Psoas muscle (tissue), 8 donors: ENCODE data around the gene PEX10. TPM values are rescaled to one million over a fixed set of nuclear protein-coding genes. Genes with fewer than 3 reads are reported as not detected.

ENCODE experiments used
- ATAC-seq, 4 donors: fragments of 200-7000 bp; cut with Tn5 transposase; one replicate each; pipeline ENCODE4 v1.9.1; 2020; ENCODE audit warnings: moderate library complexity in 3 of 4, mild to moderate bottlenecking in 2 of 4
- DNase-seq, 2 donors: peaks; one replicate each; pipeline ENCODE4 v3.0.0-alpha.2; 2020
- H3K27ac ChIP-seq: fragments of 200-600 bp; one replicate; pipeline ENCODE4 v1.8.0; 2022
- H3K27me3 ChIP-seq, 3 donors: fragments of 200-600 bp in 1 of 3; one replicate each; pipeline versions ENCODE4 v1.6.1 to v1.8.0; 2013 to 2022; ENCODE audit warnings: low read length in 2 of 3, mild to moderate bottlenecking in 2 of 3, moderate library complexity in 1 of 3; ENCODE audit not compliant: insufficient read depth in 3 of 3
- H3K36me3 ChIP-seq, 2 donors: fragments of 200-600 bp in 1 of 2; one replicate each; pipeline versions ENCODE4 v1.6.1 to v1.8.0; 2013 to 2022; ENCODE audit warnings: low read depth in 1 of 2, mild to moderate bottlenecking in 1 of 2, moderate library complexity in 1 of 2; ENCODE audit not compliant: insufficient read depth in 1 of 2
- H3K4me1 ChIP-seq: fragments of 200-600 bp; one replicate; pipeline ENCODE4 v1.8.0; 2022
- H3K4me3 ChIP-seq: fragments of 200-600 bp; one replicate; pipeline ENCODE4 v1.8.0; 2022; ENCODE audit warnings: mild to moderate bottlenecking
- H3K9me3 ChIP-seq: fragments of 200-600 bp; one replicate; pipeline ENCODE4 v1.8.0; 2022
- WGBS, 3 donors: extraction: QIAGEN DNeasy Blood & Tissue Kit; methylation state at CpG; one replicate each; pipeline versions ENCODE4 v1.1.6 to v1.1.7; 2013; 5-methylcytosine and 5-hydroxymethylcytosine counted together
- intact Hi-C, 2 donors: fragments of 100-400 bp; cut with DNase I; formaldehyde crosslinking; loops; one replicate each; pipeline versions ENCODE4 v1.11.0 to v1.14.2; 2022
- polyA plus RNA-seq, 3 donors: library from polyadenylated mRNA; stranded (reverse); fragments of 200-250 nt; gene quantifications; one replicate each; pipeline ENCODE4 v1.2.3, GENCODE V29; 2013
- total RNA-seq, 4 donors: library from RNA; stranded (reverse); fragmentation: NEBNext Ultra II Directional in 2 of 4; extraction: Animal tissue kit (Norgen Biotek cat#: 25700) in 2 of 4; gene quantifications; one replicate each; pipeline versions ENCODE4 v1.2.1 to v1.2.4, GENCODE V29; 2021 to 2023
- TF ChIP-seq, protein P1 (sequence below): fragments of 200-600 bp; IDR thresholded peaks from one replicate; pipeline ENCODE4 v1.8.0; 2022; ENCODE audit warnings: antibody characterized with exemption
- donor health status: healthy with polysubstance abuse.
- donor health status: DM: no; HTN: no; CAD: no; lungs with moderate emphysema.
- donor health status: Bipolar disorder and iron deficiency.
- donor health status: healthy.
- donor health status: DM: yes; HTN: yes; CAD: no.
- donor health status: DM: no; HTN: no; CAD: no.
- donor health status: DM: no; HTN: no; CAD: no.
- donor health status: DM: yes; HTN: yes; CAD: no.

Gene PEX10
- total and polyA plus RNA-seq, 7 donors = 12.6 to 19.7 (median 16.2) TPM

DNA sequence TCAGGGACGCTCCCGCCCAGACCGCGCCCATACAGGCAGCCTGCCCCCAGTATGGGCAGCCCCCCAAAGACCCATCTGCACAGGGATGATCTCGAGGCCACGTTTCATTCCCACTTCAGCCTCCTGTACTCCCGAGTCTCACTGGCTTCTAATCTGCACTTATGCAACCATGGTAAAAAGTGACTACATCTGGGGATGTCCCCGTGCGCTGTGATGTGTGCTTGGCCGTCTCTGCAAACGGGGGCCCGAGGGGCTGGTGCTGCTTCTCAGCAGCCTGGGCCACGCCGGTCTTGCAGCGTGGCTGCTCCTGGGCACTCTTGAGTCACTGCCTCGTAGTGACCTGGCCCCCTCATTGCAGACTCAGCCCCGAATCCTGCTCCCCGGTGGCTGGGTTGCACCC is 46.3 kb upstream of the PEX10 start:
- H3K4me1 ChIP-seq = no peaks in the 10 kb centered on the region
- TF ChIP-seq, protein P1, sequence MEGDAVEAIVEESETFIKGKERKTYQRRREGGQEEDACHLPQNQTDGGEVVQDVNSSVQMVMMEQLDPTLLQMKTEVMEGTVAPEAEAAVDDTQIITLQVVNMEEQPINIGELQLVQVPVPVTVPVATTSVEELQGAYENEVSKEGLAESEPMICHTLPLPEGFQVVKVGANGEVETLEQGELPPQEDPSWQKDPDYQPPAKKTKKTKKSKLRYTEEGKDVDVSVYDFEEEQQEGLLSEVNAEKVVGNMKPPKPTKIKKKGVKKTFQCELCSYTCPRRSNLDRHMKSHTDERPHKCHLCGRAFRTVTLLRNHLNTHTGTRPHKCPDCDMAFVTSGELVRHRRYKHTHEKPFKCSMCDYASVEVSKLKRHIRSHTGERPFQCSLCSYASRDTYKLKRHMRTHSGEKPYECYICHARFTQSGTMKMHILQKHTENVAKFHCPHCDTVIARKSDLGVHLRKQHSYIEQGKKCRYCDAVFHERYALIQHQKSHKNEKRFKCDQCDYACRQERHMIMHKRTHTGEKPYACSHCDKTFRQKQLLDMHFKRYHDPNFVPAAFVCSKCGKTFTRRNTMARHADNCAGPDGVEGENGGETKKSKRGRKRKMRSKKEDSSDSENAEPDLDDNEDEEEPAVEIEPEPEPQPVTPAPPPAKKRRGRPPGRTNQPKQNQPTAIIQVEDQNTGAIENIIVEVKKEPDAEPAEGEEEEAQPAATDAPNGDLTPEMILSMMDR = no peak
- no peak overlapping the region for H3K4me3 ChIP-seq
- H3K9me3 ChIP-seq = no peaks in the 10 kb centered on the region
- peaks cover 0 to 36% (median 9%) of the 10 kb centered on the region in 3 donors for H3K27me3 ChIP-seq
- 70 to 73% (median 72%) methylated on average over 18 of the region's 18 CpGs for WGBS, 3 donors
- no peak for ATAC-seq
- H3K27ac ChIP-seq = no peak overlapping the region
- intact Hi-C loops = no loop called here
- DNase-seq = no peak
- H3K36me3 ChIP-seq = no peaks in the 10 kb centered on the region

DNA sequence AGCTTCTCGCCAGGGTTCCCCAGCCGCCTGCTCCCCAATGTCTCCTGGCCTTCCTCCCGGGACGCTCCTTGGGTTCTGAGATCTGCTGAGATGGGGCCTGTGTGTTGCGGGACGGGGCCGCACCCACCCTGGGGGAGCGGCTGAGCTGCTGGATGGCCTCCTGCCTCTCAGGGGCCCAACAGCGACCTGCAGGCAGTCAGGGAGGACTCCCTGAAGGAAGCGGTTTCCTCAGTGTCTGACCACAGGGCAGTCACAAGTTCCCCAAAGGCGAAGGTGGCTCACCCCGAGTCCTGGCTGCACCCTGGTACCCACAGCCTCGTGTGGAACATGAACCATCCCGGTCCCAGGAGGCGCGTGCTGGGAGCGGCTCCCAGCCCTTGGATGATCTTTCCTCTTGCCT is 45.1 kb upstream of the PEX10 start:
- TF ChIP-seq, protein P1 = no peak
- intact Hi-C loops = no loop called here
- WGBS, 3 donors = 77 to 83% (median 83%) methylated on average over 17 of the region's 17 CpGs

DNA sequence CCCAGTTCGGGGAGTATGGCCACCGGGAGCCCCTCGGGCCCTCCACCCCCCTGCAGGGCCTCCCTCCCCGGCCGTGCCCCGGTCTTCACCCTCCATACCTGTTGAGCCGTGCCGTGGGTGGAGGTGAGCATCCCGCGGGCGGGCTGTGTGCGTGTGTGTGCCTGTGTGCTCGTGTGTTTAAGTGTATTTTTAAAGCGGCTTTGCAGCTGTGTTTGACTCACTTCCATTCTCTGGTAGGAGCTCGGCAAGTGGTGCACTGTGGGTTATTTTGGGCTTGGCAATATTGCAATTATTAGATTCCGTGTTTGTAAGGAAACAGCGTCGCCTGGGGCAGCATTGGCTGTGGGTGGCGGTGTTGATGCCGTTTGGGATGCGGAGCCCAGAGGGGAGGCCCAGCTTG is 43.4 kb upstream of the PEX10 start:
- TF ChIP-seq, protein P1 = no peak
- no peak overlapping the region for H3K4me3 ChIP-seq
- ATAC-seq (no peak), DNase-seq (no peak)
- no peak overlapping the region for H3K27ac ChIP-seq
- intact Hi-C loops = no loop called here
- no peaks in the 10 kb centered on the region for H3K9me3 ChIP-seq
- peaks cover 0 to 49% (median 18%) of the 10 kb centered on the region in 3 donors for H3K27me3 ChIP-seq
- 49 to 56% (median 55%) methylated on average over 21 of the region's 21 CpGs for WGBS, 3 donors
- H3K36me3 ChIP-seq = no peaks in the 10 kb centered on the region
- H3K4me1 ChIP-seq = no peaks in the 10 kb centered on the region

More for the DNA sequence above, 45.1 kb upstream of the PEX10 start:
- no peak overlapping the region for H3K27ac ChIP-seq
- no peak for DNase-seq
- peaks cover 0 to 34% (median 12%) of the 10 kb centered on the region in 3 donors for H3K27me3 ChIP-seq
- no peak for ATAC-seq
- H3K36me3 ChIP-seq = no peaks in the 10 kb centered on the region
- H3K4me3 ChIP-seq = no peak overlapping the region
- H3K9me3 ChIP-seq = no peaks in the 10 kb centered on the region
- no peaks in the 10 kb centered on the region for H3K4me1 ChIP-seq

DNA sequence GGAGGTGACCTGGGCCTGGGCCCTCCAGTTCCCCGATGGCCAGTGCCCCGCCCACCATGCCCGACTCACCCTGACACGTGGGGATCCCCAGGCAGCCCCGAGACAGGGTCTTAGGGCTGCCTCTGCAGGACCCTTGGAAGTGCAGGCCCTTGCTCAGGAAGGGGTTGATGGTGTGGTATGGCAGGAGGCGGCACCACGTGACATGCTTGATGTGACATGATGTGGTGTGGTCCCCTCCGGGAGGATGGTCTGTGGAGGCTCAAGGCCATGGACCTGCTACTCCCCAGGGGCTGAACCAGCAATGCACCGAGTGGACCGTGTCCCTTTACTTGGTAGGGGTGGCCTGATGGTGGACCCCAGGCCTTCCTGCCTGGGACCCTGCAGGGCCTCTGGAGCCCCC is 41.9 kb upstream of the PEX10 start:
- ATAC-seq = no peak
- Histone ChIP-seq H3K36me3 (no peaks in the 10 kb centered on the region), H3K4me1 (no peaks in the 10 kb centered on the region), H3K9me3 (no peaks in the 10 kb centered on the region), H3K4me3 (no peak overlapping the region), H3K27me3 (peaks cover 0 to 45% (median 18%) of the 10 kb centered on the region in 3 donors), H3K27ac (no peak overlapping the region)
- WGBS, 3 donors = 68 to 73% (median 72%) methylated on average over 10 of the region's 10 CpGs
- no peak for DNase-seq
- intact Hi-C loops = no loop called here
- TF ChIP-seq, protein P1 = no peak

DNA sequence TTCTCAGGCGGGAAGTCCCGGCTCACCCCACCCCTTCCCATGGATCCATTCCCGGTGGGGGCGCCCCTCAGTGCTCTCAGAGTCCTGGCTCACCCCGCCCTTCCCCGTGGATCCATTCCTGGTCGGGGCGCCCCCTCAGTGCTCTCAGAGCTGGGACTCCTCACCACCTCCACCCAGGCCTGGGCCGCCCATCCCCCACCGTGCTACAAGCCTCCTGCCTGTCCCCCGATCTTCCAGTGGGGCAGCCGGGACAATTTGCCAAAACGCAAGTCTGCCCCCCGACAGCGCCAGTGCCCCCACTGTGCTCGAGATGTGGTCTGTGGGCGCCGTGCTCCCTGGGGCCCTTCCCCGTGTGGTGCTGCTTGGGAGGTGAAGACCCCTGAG is 40.6 kb upstream of the PEX10 start:
- 67 to 81% (median 68%) methylated on average over 16 to 19 of the region's 19 CpGs for WGBS, 3 donors
- Histone ChIP-seq H3K9me3 (no peaks in the 10 kb centered on the region), H3K36me3 (no peaks in the 10 kb centered on the region), H3K27ac (no peak overlapping the region), H3K27me3 (peaks cover 0 to 54% (median 18%) of the 10 kb centered on the region in 3 donors), H3K4me1 (no peaks in the 10 kb centered on the region), H3K4me3 (no peak overlapping the region)
- DNase-seq (no peak), ATAC-seq (no peak)
- TF ChIP-seq, protein P1 = no peak
- intact Hi-C loops = no loop called here
